Cardiac muscle cell (in vitro differentiated cells and primary cell): Measurements from ENCODE around the gene CCDC171. TPM values are rescaled to one million over a fixed set of nuclear protein-coding genes. Genes with fewer than 3 reads are reported as not detected.

Experiments
- DNase-seq, 2 donors: peaks; one replicate each; pipeline versions ENCODE4 v3.0.0 to v3.0.0-alpha.2; 2010 to 2017; ENCODE audit warnings: low read depth in 1 of 2, low spot score in 1 of 2
- H3K27ac ChIP-seq: fragments of 200-600 bp; sonication (generic); 2 replicates; pipeline ENCODE4 v1.5.1; 2016
- H3K27me3 ChIP-seq: fragments of 200-600 bp; sonication (generic); 2 replicates; pipeline ENCODE4 v1.6.0; 2016; ENCODE audit warnings: control low read depth
- H3K36me3 ChIP-seq: fragments of 200-600 bp; sonication (generic); 2 replicates; pipeline ENCODE4 v1.5.1; 2016; ENCODE audit warnings: control low read depth
- H3K4me1 ChIP-seq: fragments of 200-600 bp; sonication (generic); 2 replicates; pipeline ENCODE4 v1.8.1; 2017; ENCODE audit warnings: low read depth, mild to moderate bottlenecking, mixed run types
- H3K4me3 ChIP-seq: fragments of 200-600 bp; sonication (generic); 2 replicates; pipeline ENCODE4 v1.5.1; 2016; ENCODE audit warnings: mild to moderate bottlenecking
- H3K9me3 ChIP-seq: fragments of 200-600 bp; sonication (generic); 2 replicates; pipeline ENCODE4 v1.5.1; 2017; ENCODE audit warnings: low read depth, mild to moderate bottlenecking, control low read depth
- CTCF ChIP-seq: IDR thresholded peaks from 2 replicates; pipeline ENCODE4 v1.5.1; 2012; ENCODE audit warnings: low read depth, mild to moderate bottlenecking, low read length
- polyA plus RNA-seq: library from polyadenylated mRNA; unstranded; fragments of >200 nt; fragmentation: Nextera tagmentation; extraction: Ambion mirVana; gene quantifications from 2 replicates; pipeline ENCODE4 v1.2.1, GENCODE V29; 2016
- total RNA-seq: library from RNA; depleted of rRNA; stranded (reverse); fragments of >200 nt; gene quantifications from 2 replicates; pipeline ENCODE4 v1.2.3, GENCODE V29; 2016

Gene CCDC171
- total and polyA plus RNA-seq, 2 experiments from 2014 or later = 2.8 to 4.5 TPM

- peak; percentile 51 to 54 for DNase-seq
- Histone ChIP-seq H3K9me3 (no peaks in the 10 kb centered on the region), H3K27ac (no peak overlapping the region), H3K36me3 (no peaks in the 10 kb centered on the region), H3K4me3 (no peak overlapping the region), H3K4me1 (no peaks in the 10 kb centered on the region), H3K27me3 (no peaks in the 10 kb centered on the region)
- peak; percentile 55 for TF ChIP-seq CTCF
Observed at GRCh38 chr9:15606643-15607472, 54.0 kb downstream of the CCDC171 start.

- H3K27ac ChIP-seq = no peak overlapping the region
- H3K27me3 ChIP-seq = no peaks in the 10 kb centered on the region
- no peak for TF ChIP-seq CTCF
- no peaks in the 10 kb centered on the region for H3K36me3 ChIP-seq
- DNase-seq = no peak
- H3K4me3 ChIP-seq = no peak overlapping the region
- H3K9me3 ChIP-seq = no peaks in the 10 kb centered on the region
- H3K4me1 ChIP-seq = no peaks in the 10 kb centered on the region
Observed at GRCh38 chr9:15612962-15613361, 60.1 kb downstream of the CCDC171 start.

- H3K9me3 ChIP-seq = no peaks in the 10 kb centered on the region
- H3K4me1 ChIP-seq = no peaks in the 10 kb centered on the region
- no peak overlapping the region for H3K4me3 ChIP-seq
- no peak for TF ChIP-seq CTCF
- no peaks in the 10 kb centered on the region for H3K36me3 ChIP-seq
- no peak for DNase-seq
- H3K27me3 ChIP-seq = no peaks in the 10 kb centered on the region
- H3K27ac ChIP-seq = no peak overlapping the region
Observed at GRCh38 chr9:15617782-15618181, 64.9 kb downstream of the CCDC171 start.

GRCh38 chr9:15618540-15619331 is 65.9 kb downstream of the CCDC171 start:
- Histone ChIP-seq H3K27me3 (no peaks in the 10 kb centered on the region), H3K36me3 (no peaks in the 10 kb centered on the region), H3K9me3 (no peaks in the 10 kb centered on the region), H3K4me3 (no peak overlapping the region), H3K4me1 (no peaks in the 10 kb centered on the region), H3K27ac (no peak overlapping the region)
- DNase-seq = no peak
- no peak for TF ChIP-seq CTCF

- DNase-seq = peak in 1 of 2 donors; percentile 38
- no peak overlapping the region for H3K27ac ChIP-seq
- H3K4me1 ChIP-seq = no peaks in the 10 kb centered on the region
- no peak overlapping the region for H3K4me3 ChIP-seq
- peak; percentile 54 for TF ChIP-seq CTCF
- no peaks in the 10 kb centered on the region for H3K36me3 ChIP-seq
- H3K27me3 ChIP-seq = no peaks in the 10 kb centered on the region
- H3K9me3 ChIP-seq = no peaks in the 10 kb centered on the region
Observed at GRCh38 chr9:15622318-15622971, 69.6 kb downstream of the CCDC171 start.
